HG03469 (cell line): ENCODE measurements around the gene HEG1.

ENCODE experiments used
- ATAC-seq: cut with Tn5 transposase; IDR thresholded peaks from one replicate; pipeline ENCODE4 v1.9.1; 2021; ENCODE audit warnings: mild to moderate bottlenecking, moderate library complexity, moderate number of reproducible peaks; ENCODE audit not compliant: unreplicated experiment

Gene HEG1

GRCh38 chr3:125072749-125073389, 17.1 kb upstream of the HEG1 start:
- ATAC-seq, result no peak

DNA sequence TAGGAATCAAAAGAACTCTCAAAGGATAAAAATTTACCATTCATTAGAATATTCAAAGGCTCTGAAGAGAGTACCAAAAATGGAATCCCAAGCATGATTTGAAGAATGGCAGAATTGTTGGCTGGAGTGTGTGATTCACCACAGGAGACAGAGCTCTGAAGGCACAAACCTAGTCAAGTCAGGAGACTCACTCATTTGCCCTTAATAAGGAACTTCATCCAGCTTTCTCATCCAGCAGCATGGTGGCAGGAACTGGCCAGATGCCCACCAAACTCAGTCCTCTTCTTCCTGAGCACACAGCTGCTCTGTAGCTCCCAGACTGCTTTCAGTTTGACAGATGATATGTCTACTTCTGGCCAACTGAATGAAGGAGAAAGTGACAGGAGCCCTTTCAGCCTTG, 16.5 kb upstream of the HEG1 start:
- no peak for ATAC-seq

- no peak for ATAC-seq
Measured at GRCh38 chr3:125069968-125070745, 14.4 kb upstream of the HEG1 start.

DNA sequence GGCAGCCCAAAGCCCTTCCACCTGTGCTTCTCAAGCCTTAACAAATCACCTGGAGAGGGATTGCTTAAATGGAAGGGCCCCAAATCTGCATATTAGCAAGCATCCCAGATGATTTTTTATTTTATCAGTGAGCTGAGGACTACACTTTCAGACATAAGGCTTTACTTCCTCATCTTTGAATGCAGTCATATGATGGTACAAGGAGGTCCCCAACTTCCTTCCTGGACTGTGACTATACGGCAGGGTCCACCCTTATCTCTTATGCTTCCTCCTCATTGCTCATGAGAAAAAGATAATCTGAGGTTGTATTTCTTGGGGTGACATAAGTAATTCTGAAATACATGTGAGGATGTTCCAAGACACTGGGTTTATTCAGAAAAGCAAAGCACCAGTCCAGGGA, 13.7 kb upstream of the HEG1 start:
- ATAC-seq, result no peak

DNA sequence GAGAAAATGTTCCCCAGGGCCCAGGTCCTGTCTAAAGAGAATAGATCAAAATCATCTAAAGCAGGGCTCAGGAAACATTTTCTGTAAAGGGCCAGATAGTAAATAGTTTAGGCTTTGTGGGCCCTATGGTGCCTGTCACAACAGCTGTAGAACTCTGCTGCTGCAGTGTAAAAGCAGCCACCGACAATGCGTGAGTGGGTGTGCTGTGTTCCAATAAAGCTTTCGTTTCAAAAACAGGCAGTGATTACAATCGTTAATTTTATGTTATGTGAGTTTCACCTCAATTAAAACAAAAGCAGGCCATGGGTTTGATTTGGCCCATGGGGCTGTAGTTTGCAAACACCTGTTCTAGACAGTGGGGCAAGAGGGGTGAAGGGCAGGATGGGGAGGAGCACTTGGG, 12.5 kb upstream of the HEG1 start:
- no peak for ATAC-seq

DNA sequence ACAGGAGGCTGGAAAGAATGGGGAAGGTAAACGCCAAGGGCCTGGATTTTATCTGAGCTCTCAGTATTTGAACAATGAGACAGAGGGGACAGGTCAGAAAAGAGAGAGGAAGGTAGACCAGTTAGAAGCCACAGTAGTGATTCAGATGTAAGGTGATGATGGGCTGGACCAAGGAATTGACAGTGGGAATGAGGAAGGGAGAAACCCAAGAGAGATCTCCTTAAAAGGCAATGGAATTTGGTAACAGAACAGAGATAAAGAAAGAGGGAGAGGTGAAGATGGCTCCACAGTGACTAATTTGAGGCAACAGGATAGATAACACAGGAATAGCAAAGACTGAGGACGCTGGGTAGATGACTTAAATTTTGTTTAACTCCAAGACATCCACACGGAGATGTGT, 11.4 kb upstream of the HEG1 start:
- no peak for ATAC-seq

GRCh38 chr3:125062904-125063618, 7.3 kb upstream of the HEG1 start:
- ATAC-seq, result no peak

DNA sequence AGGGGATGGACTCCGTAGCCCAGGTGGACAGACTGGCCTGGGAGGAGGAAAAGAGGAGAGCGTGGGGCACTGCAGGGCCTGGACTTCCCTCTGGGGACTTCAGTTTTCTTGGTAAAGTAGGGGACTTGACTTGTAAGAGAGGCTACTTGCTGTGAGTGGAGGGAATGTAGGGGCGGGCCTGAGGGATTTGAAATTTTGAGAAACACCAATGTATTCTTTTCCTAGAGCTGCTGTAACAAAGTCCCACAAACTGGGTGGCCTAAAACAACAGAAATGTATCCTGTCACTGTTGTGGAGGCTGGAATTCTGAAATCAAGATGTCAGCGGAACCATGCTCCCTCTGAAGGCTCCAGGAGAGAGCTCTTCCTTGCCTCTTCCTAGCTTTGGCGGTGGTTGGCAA, 5.8 kb upstream of the HEG1 start:
- no peak for ATAC-seq

DNA sequence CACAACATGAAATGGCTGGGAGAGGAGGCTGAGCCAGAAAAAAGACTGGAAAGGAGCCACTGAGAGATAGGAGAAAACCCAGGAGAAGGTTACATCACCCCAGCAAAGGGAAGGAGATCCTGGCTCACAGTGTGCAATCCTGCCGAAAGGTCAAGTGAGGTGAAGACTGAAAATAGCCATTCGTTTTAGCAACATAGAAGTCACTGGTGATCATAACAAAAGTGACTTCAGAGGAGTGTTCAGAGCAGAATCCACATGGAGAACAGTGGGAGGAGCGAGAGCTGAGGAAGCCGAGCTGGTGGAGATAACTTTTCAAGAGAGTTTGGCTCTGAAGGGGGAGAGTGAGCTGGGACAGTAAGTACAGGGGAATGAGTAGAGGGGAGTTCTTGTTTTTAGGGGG, 5.4 kb upstream of the HEG1 start:
- ATAC-seq, result no peak

DNA sequence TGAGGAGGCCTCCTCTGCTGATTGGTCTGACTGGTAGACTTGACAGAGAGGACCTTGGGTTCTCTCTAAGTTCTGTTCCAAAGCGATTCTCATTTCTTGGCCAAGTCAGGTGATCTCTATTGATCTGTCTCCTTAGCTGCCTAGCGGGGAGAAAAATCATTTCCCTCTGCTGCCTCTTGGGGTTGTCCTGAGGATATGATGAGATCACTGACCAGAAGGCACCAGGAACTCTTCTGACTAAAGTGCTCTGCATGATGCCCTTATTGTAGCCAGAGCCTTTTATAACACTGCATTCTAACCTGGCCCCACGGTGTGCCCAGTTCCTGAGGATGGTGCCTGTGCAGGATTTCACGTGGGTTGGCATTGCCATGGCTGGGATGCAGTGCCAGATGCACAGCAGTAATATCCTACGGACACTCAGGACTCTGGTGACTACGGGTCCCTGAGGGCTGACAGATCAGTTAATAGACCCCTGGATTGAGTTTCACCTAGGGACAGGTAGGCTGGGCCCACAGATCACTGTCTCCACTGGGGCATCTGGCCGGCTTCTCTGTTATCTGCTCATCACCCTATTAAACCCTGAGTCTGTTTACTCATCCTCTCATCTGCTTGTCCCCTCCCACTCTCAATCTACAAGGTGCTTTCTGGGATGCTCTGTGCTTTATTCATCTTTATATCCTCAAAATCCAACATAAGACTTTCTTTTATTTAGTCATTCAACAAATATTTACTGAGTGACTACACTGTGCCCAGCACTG, 3.9 kb upstream of the HEG1 start:
- ATAC-seq, result no peak

GRCh38 chr3:125058959-125059358, 3.2 kb upstream of the HEG1 start:
- ATAC-seq, result no peak

DNA sequence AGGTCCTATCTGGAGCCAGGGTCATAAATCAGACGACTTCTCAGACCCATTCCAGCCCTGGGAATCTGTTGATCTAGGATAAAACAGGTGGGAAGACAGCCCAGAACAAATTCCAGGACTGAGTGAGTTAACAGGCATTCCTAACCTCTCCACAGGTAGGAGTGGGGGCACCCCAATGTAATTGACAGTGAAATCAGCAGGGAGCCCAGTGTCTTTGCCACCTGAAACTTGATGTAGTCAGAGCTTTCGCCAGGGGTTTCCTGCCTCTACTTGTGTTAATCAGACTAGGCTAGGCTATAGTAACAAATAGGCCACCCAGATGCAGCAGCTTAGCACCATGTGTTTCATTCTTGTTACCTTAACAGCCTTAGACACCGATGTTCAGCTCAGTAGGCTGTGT, 2.7 kb upstream of the HEG1 start:
- no peak for ATAC-seq

DNA sequence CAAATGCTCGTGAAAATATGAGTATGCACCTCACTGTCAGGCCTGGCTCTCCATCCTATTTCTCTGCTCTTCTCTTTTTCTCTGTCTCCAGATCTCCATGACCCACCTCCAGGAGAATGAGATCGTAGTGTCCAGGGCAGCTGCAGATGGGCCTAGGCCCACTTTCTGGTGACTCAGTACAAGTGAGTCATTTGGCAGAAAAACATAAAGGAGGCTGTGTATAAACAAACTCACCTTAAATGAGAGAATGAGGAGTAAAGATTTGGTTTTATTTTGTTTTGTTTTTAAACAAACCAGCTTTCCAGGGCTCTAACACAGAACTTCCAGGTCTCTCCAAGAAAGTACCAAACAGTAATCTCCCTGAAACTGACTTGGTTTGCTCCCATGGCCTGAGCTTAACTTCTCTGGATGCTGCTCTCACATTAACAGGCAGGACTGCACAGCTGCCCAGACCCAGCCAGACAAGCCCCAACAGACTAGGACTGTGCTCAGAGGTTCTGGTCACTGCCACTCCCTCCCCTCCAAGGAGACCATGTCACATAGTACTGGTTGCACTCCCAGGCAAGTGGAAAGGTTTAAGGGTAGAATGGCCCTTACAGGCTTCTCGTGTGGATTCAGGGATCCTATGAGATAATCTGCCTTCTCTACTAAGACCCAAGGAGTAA, 1.5 kb upstream of the HEG1 start:
- ATAC-seq, result no peak

GRCh38 chr3:125055331-125055912, 375 bp downstream of the HEG1 start:
- ATAC-seq, result no peak

GRCh38 chr3:125054449-125055329, 1.1 kb downstream of the HEG1 start:
- ATAC-seq, result no peak

DNA sequence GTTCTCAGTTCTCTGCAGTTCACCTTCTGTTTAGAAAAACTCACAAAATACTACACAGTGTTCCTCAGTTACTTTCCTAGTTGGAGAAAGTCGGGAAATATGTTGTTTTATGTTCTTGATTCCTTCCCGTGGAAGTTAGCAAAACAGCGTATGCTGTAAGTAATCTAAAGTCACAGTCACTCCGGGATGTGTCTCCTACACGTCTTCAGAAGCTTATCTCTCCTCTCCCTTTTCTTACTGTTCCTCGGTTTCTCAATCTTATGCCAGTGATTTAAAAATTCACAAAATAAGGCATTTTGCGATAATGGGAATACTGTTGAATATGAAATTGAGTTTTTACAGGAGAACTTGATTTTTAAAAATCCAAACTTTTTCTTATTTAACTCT, 1.7 kb downstream of the HEG1 start:
- ATAC-seq, result no peak

- ATAC-seq, result no peak
Measured at GRCh38 chr3:125053304-125053699, 2.5 kb downstream of the HEG1 start.

DNA sequence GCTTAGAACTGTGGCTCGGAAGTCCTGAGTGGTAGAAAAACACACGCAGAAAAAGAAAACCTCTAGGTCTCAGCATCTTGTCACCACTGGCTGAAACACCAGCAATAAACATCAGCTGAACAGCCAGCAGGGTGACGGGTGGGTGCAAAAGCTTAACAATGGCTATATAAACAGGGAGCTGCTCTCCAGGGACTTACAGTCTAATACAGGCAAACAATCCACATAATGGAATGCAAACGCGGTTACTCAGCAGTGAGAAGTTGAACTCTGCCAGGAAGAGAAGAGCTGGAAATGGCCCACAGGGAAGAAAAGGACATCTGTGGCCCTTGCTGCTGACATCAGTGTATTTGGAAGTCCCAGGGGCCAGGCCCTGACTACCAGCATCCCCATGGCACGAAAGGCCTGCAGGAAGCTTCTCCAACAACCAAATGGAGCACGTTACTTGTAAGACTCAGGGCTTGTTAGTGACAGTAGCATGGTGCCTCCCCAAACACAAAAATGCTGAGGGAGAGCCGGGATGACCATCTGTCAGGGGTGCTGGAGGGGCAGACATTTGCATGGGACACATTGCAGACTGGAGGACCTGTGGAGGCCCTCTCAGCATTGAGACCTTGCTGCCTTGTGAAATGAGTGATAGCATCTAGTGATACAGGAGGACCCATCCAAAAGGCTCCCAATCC, 3.0 kb downstream of the HEG1 start:
- no peak for ATAC-seq
